ENCODE measurements around the gene VSIG1.

DNA sequence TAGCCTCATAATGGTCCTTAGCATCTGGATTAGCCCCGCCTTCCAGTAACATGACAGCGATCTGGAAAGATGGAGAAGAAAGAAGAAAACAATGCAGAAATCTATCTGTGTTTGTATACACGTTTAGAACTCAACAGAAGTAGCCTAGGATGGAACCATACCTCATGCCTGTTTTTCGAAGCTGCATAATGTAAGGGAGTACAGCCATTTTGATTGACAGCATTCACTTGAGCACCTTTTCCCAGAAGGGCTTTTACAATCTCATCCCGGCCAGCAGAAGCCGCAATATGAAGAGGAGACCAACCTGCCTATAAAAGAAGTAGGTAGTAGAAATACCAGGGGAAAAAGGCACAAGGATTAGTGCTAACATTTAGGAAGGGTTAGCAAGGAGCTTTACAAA is 42.9 kb downstream of the VSIG1 start:
- TF ChIP-seq EZH2 (IDR thresholded peaks at IDR 0.05; ENCODE audit: insufficient read depth, low read length): no peak
- no peak for TF ChIP-seq CTCF (IDR thresholded peaks at IDR 0.05; ENCODE audit: insufficient read depth, low read depth, low read length)

All from astrocyte (in vitro differentiated cells and primary cell).